HepG2 (cell line): Measurements from ENCODE around the gene LAMA5. TPM values are rescaled to one million over a fixed set of nuclear protein-coding genes. Genes with fewer than 3 reads are reported as not detected.

Source experiments
- EP300 ChIP-seq, 3 experiments: sonication (generic) in 1 of 3; formaldehyde crosslinking in 1 of 3; IDR thresholded peaks; 2 replicates each; pipeline versions ENCODE4 v1.5.1 to v1.6.1; 2011 to 2020; ENCODE audit warnings: low read depth in 2 of 3, low read length in 2 of 3, borderline replicate concordance in 1 of 3, improper control_type of control experiment in 1 of 3, mild to moderate bottlenecking in 1 of 3, missing genetic modification reagents in 1 of 3, moderate library complexity in 1 of 3
- HDAC1 ChIP-seq: sonication (generic); formaldehyde crosslinking; IDR thresholded peaks from 2 replicates; pipeline ENCODE4 v1.5.1; 2020; ENCODE audit warnings: mild to moderate bottlenecking, missing genetic modification reagents
- HNRNPUL1 ChIP-seq: fragments of 200-400 bp; formaldehyde crosslinking; IDR thresholded peaks from 2 replicates; pipeline ENCODE4 v1.6.1; 2017; ENCODE audit warnings: low read depth, mild to moderate bottlenecking, low read length, moderate library complexity
- MAFK ChIP-seq, 2 experiments: IDR thresholded peaks in 1 of 2; conservative IDR thresholded peaks in 1 of 2; 2 replicates each; pipeline ENCODE4 v1.6.1; 2011; ENCODE audit warnings: improper control_type of control experiment in 2 of 2, low read length in 2 of 2
- MEIS1 ChIP-seq: sonication (generic); formaldehyde crosslinking; IDR thresholded peaks from 2 replicates; pipeline ENCODE4 v1.9.0; 2021; ENCODE audit warnings: mild to moderate bottlenecking, missing genetic modification reagents, moderate library complexity, borderline replicate concordance
- NR2C2 ChIP-seq: sonication (generic); formaldehyde crosslinking; IDR thresholded peaks from 2 replicates; pipeline ENCODE4 v1.4.0; 2020; ENCODE audit warnings: missing genetic modification reagents, mild to moderate bottlenecking, moderate library complexity, borderline replicate concordance
- RBAK ChIP-seq: sonication (generic); formaldehyde crosslinking; IDR thresholded peaks from 2 replicates; pipeline ENCODE4 v1.5.1; 2020; ENCODE audit warnings: mild to moderate bottlenecking, missing genetic modification reagents
- SP5 ChIP-seq: IDR thresholded peaks from 2 replicates; pipeline ENCODE4 v1.6.1; 2016; ENCODE audit warnings: low read depth, borderline replicate concordance
- TSC22D2 ChIP-seq: sonication (generic); formaldehyde crosslinking; IDR thresholded peaks from 2 replicates; pipeline ENCODE4 v1.5.1; 2020; ENCODE audit warnings: missing genetic modification reagents, mild to moderate bottlenecking, borderline replicate concordance
- ZEB1 ChIP-seq: IDR thresholded peaks from 2 replicates; pipeline ENCODE4 v1.6.1; 2012; ENCODE audit warnings: mild to moderate bottlenecking, low read depth, inconsistent platforms; ENCODE audit not compliant: insufficient replicate concordance
- ZNF616 ChIP-seq: sonication (generic); formaldehyde crosslinking; IDR thresholded peaks from 2 replicates; pipeline ENCODE4 v1.5.0; 2020; ENCODE audit warnings: low read depth, mild to moderate bottlenecking, missing genetic modification reagents
- ZNF720 ChIP-seq: sonication (generic); formaldehyde crosslinking; IDR thresholded peaks from 2 replicates; pipeline ENCODE4 v1.4.0; 2020; ENCODE audit warnings: missing genetic modification reagents
- ZNF788 ChIP-seq: sonication (generic); formaldehyde crosslinking; IDR thresholded peaks from 2 replicates; pipeline ENCODE4 v1.5.0; 2020; ENCODE audit warnings: mild to moderate bottlenecking, missing genetic modification reagents, borderline replicate concordance
- polyA plus RNA-seq, 8 experiments: library from polyadenylated mRNA; depleted of rRNA in 3 of 8; stranded (reverse) in 7 of 8; unstranded in 1 of 8; fragments of >200 nt; fragmentation: Illumina TruSeq in 4 of 8; extraction: Trizol in 4 of 8; gene quantifications; 2 replicates each; pipeline versions ENCODE4 v1.2.1 to v1.2.3, GENCODE V29; 2011 to 2016; ENCODE audit warnings: low read depth in 4 of 8, missing spikeins in 1 of 8, mixed read lengths in 1 of 8; ENCODE audit not compliant: insufficient read depth in 1 of 8
- total RNA-seq, 5 experiments: library from RNA; depleted of rRNA; stranded (reverse); fragments of >200 nt; fragmentation: Illumina TruSeq; extraction: Trizol; gene quantifications; 2 replicates each; pipeline ENCODE4 v1.2.3, GENCODE V29; 2016; ENCODE audit warnings: low read depth in 1 of 5
- TF ChIP-seq, protein P1 (sequence below): sonication (generic); formaldehyde crosslinking; IDR thresholded peaks from 2 replicates; pipeline ENCODE4 v1.8.0; 2022; ENCODE audit warnings: low read depth, missing genetic modification reagents
- TF ChIP-seq, protein P2 (sequence below): sonication (generic); formaldehyde crosslinking; IDR thresholded peaks from 2 replicates; pipeline ENCODE4 v1.4.0; 2020; ENCODE audit warnings: mild to moderate bottlenecking, missing genetic modification reagents
- TF ChIP-seq, protein P3 (sequence below): sonication (generic); formaldehyde crosslinking; conservative IDR thresholded peaks from 2 replicates; pipeline ENCODE4 v1.4.0; 2020; ENCODE audit warnings: missing genetic modification reagents
- TF ChIP-seq, protein P4 (sequence below): sonication (generic); formaldehyde crosslinking; IDR thresholded peaks from 2 replicates; pipeline ENCODE4 v1.5.1; 2020; ENCODE audit warnings: missing genetic modification reagents, mild to moderate bottlenecking, borderline replicate concordance
- TF ChIP-seq, protein P5 (sequence below): IDR thresholded peaks from 2 replicates; pipeline ENCODE4 v1.6.1; 2016; ENCODE audit warnings: low read depth, borderline replicate concordance

The LAMA5 gene
- total and polyA plus RNA-seq, 2 of the 13 experiments (the other 11 are each of a cell fraction or from before 2014, with no cell fraction given), result 21.0 to 44.7 TPM

DNA sequence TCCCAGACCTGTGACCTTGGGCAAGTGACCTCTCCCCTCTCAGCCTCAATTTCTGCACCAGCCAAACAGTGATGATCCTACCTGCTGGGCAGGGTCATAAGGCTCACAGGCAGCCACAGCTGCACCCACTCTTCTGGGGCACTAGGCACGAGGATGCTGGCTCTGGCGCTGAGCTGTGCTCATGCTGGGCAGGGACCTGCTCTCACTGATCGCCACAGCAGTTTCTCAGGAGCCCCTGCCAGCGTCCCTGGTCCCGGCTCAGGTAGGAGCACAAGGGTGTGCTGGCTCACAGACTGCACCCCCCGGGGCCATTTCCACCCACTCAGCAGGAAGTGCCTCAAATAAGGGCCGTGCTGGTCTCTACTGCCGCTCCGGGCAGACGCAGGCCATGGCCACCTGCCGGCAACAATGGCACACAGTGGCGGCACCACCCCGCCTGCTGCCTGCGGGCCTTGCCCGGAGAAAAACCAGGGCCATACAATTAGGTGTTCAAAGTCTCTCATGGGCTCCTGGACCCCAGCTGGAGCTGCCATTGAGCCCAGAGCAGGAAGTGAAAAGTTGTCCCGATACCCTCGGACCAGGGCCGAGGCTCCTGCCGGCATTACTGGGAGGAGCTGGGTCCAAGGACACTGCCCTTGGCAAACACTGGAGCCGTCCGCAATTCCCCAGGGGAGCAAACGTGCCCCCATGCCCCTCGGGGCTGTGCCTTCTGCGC lies 44.5 kb upstream of the LAMA5 start (continued):
- TF ChIP-seq, protein P1, sequence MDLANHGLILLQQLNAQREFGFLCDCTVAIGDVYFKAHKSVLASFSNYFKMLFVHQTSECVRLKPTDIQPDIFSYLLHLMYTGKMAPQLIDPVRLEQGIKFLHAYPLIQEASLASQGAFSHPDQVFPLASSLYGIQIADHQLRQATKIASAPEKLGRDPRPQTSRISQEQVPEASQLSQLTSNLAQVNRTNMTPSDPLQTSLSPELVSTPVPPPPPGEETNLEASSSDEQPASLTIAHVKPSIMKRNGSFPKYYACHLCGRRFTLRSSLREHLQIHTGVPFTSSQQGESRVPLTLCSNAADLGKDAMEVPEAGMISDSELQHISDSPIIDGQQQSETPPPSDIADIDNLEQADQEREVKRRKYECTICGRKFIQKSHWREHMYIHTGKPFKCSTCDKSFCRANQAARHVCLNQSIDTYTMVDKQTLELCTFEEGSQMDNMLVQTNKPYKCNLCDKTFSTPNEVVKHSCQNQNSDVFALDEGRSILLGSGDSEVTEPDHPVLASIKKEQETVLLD, result no peak; the same call in 1 of the 2 replicates
- TF ChIP-seq SP5 (CRISPR knock-in tag) (peak; percentile 97), ZEB1 (peak; percentile 27), EP300 (IDR thresholded peaks at IDR 0.05; ENCODE audit: low read depth in 2 of 2, low read length in 2 of 2) (no peak), EP300 (CRISPR knock-in tag; IDR thresholded peaks at IDR 0.05; ENCODE audit: borderline replicate concordance) (peak; percentile 61; the same call in 1 of the 2 replicates), MEIS1 (CRISPR knock-in tag) (peak; percentile 62; the same call in 1 of the 2 replicates), MAFK (conservative IDR thresholded peaks at IDR 0.05 in 1 of 2, IDR thresholded peaks at IDR 0.05 in 1 of 2; ENCODE audit: low read length in 2 of 2) (peak; percentile 35 to 53; a peak in 3 of 4 replicates), ZNF616 (CRISPR knock-in tag) (peak; percentile 61; the same call in 1 of the 2 replicates), ZNF788 (peak; percentile 53; the same call in 1 of the 2 replicates), NR2C2 (CRISPR knock-in tag) (peak; percentile 41; the same call in 1 of the 2 replicates), ZNF720 (no peak), HNRNPUL1 (no peak), HDAC1 (CRISPR knock-in tag) (0 out of 2 replicates have a peak, but pooled peaks have one; percentile 55), TSC22D2 (CRISPR knock-in tag) (peak; percentile 44; the same call in 1 of the 2 replicates), RBAK (no peak)
- TF ChIP-seq, protein P2, sequence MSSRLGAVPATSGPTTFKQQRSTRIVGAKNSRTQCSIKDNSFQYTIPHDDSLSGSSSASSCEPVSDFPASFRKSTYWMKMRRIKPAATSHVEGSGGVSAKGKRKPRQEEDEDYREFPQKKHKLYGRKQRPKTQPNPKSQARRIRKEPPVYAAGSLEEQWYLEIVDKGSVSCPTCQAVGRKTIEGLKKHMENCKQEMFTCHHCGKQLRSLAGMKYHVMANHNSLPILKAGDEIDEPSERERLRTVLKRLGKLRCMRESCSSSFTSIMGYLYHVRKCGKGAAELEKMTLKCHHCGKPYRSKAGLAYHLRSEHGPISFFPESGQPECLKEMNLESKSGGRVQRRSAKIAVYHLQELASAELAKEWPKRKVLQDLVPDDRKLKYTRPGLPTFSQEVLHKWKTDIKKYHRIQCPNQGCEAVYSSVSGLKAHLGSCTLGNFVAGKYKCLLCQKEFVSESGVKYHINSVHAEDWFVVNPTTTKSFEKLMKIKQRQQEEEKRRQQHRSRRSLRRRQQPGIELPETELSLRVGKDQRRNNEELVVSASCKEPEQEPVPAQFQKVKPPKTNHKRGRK (CRISPR knock-in tag), result 0 out of 2 replicates have a peak, but pooled peaks have one; percentile 61
- TF ChIP-seq, protein P3, sequence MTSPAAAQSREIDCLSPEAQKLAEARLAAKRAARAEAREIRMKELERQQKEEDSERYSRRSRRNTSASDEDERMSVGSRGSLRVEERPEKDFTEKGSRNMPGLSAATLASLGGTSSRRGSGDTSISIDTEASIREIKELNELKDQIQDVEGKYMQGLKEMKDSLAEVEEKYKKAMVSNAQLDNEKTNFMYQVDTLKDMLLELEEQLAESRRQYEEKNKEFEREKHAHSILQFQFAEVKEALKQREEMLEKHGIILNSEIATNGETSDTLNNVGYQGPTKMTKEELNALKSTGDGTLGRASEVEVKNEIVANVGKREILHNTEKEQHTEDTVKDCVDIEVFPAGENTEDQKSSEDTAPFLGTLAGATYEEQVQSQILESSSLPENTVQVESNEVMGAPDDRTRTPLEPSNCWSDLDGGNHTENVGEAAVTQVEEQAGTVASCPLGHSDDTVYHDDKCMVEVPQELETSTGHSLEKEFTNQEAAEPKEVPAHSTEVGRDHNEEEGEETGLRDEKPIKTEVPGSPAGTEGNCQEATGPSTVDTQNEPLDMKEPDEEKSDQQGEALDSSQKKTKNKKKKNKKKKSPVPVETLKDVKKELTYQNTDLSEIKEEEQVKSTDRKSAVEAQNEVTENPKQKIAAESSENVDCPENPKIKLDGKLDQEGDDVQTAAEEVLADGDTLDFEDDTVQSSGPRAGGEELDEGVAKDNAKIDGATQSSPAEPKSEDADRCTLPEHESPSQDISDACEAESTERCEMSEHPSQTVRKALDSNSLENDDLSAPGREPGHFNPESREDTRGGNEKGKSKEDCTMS (CRISPR knock-in tag), result no peak
- TF ChIP-seq, protein P4, sequence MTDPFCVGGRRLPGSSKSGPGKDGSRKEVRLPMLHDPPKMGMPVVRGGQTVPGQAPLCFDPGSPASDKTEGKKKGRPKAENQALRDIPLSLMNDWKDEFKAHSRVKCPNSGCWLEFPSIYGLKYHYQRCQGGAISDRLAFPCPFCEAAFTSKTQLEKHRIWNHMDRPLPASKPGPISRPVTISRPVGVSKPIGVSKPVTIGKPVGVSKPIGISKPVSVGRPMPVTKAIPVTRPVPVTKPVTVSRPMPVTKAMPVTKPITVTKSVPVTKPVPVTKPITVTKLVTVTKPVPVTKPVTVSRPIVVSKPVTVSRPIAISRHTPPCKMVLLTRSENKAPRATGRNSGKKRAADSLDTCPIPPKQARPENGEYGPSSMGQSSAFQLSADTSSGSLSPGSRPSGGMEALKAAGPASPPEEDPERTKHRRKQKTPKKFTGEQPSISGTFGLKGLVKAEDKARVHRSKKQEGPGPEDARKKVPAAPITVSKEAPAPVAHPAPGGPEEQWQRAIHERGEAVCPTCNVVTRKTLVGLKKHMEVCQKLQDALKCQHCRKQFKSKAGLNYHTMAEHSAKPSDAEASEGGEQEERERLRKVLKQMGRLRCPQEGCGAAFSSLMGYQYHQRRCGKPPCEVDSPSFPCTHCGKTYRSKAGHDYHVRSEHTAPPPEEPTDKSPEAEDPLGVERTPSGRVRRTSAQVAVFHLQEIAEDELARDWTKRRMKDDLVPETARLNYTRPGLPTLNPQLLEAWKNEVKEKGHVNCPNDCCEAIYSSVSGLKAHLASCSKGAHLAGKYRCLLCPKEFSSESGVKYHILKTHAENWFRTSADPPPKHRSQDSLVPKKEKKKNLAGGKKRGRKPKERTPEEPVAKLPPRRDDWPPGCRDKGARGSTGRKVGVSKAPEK (CRISPR knock-in tag), result 0 out of 2 replicates have a peak, but pooled peaks have one; percentile 18
- TF ChIP-seq, protein P5, sequence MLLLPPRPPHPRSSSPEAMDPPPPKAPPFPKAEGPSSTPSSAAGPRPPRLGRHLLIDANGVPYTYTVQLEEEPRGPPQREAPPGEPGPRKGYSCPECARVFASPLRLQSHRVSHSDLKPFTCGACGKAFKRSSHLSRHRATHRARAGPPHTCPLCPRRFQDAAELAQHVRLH, result peak; percentile 43; the same call in 1 of the 2 replicates
